Measurements from ENCODE around the gene ARHGEF1. TPM values are rescaled to one million over a fixed set of nuclear protein-coding genes. Genes with fewer than 3 reads are reported as not detected.

Gene ARHGEF1
- total RNA-seq, 1 experiment from 2014 or later, result 69.5 TPM

DNA sequence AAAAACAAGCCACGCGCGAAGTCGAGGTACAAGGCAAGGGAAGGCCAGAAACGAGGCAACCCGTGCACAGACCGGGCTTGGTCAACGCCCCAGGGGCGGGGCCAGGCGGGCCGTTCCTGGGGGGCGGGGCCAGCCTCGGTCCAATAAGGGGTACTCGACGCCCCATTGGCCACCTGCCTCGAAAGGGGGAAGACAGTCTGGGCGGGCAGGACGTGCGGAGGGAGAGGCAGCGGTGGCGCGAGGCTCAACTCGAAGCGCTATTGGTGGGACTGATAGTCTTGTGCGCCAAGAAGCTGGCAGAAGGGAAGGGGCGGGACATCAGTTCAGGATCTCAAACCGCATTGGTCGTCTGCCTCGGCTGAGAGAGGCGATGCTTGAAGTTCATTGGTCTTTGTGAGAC is 38.4 kb upstream of the ARHGEF1 start, which contains the start of gene LYPD4:
Gene LYPD4 (minus strand): TSS at position 83 of the 400 bp plus-strand sequence. CDS start 5,398 bp downstream, outside the sequence.
- CTCF ChIA-PET, result no interaction called here
- DNase-seq (ENCODE audit: low read depth, low spot score) (no peak), ATAC-seq (no peak)
- H3K27me3 ChIP-seq (ENCODE audit: control insufficient read depth, insufficient read depth, low read length), result no peaks in the 10 kb centered on the region
- POLR2A ChIA-PET, result no interaction called here
- H3K36me3 ChIP-seq (ENCODE audit: control insufficient read depth, insufficient read depth, low read length), result no peaks in the 10 kb centered on the region
- no peaks in the 10 kb centered on the region for H3K4me1 ChIP-seq (ENCODE audit: control insufficient read depth, insufficient read depth, low read length)
- H3K4me3 ChIP-seq (ENCODE audit: low read depth in 2 of 2, low read length in 2 of 2), result no peak within 1 kb of the TSS
- intact Hi-C loops (cut with micrococcal nuclease; ENCODE audit: unreplicated experiment), result no loop called here
- H3K9me3 ChIP-seq (ENCODE audit: control insufficient read depth, insufficient read depth, low read depth, low read length), result no peaks in the 10 kb centered on the region
- no TSS peak for BruUV-seq (replicated peaks)
- no peak within 1 kb of the TSS for H3K27ac ChIP-seq (ENCODE audit: low read length)
- in situ Hi-C loops (cut with HindIII; ENCODE audit: low pct_unique_long_range_greater_than_20kb, low sequenced_read_pairs), result no loop called here
- no peak for TF ChIP-seq SIN3A (IDR thresholded peaks at IDR 0.05; ENCODE audit: borderline replicate concordance, insufficient read depth, low read depth, low read length)
- TF ChIP-seq, protein P1, sequence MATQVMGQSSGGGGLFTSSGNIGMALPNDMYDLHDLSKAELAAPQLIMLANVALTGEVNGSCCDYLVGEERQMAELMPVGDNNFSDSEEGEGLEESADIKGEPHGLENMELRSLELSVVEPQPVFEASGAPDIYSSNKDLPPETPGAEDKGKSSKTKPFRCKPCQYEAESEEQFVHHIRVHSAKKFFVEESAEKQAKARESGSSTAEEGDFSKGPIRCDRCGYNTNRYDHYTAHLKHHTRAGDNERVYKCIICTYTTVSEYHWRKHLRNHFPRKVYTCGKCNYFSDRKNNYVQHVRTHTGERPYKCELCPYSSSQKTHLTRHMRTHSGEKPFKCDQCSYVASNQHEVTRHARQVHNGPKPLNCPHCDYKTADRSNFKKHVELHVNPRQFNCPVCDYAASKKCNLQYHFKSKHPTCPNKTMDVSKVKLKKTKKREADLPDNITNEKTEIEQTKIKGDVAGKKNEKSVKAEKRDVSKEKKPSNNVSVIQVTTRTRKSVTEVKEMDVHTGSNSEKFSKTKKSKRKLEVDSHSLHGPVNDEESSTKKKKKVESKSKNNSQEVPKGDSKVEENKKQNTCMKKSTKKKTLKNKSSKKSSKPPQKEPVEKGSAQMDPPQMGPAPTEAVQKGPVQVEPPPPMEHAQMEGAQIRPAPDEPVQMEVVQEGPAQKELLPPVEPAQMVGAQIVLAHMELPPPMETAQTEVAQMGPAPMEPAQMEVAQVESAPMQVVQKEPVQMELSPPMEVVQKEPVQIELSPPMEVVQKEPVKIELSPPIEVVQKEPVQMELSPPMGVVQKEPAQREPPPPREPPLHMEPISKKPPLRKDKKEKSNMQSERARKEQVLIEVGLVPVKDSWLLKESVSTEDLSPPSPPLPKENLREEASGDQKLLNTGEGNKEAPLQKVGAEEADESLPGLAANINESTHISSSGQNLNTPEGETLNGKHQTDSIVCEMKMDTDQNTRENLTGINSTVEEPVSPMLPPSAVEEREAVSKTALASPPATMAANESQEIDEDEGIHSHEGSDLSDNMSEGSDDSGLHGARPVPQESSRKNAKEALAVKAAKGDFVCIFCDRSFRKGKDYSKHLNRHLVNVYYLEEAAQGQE (IDR thresholded peaks at IDR 0.05; ENCODE audit: insufficient read depth in 1 of 2, low read depth in 2 of 2, low read length in 1 of 2), result no peak
- TF ChIP-seq POLR2AphosphoS5 (IDR thresholded peaks at IDR 0.05; ENCODE audit: low read depth, low read length), result no peak
- TF ChIP-seq CTCF (IDR thresholded peaks at IDR 0.05), result no peak
- no peak for TF ChIP-seq TCF7L2 (IDR thresholded peaks at IDR 0.05; ENCODE audit: low read depth, low read length)

DNA sequence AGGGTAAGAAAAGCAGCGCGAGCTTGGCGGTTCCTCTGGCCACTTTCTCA is 38.2 kb upstream of the ARHGEF1 start, which contains the start of gene DMRTC2:
Gene DMRTC2 (plus strand): TSS at position 42 of the 50 bp plus-strand sequence. CDS start 2,387 bp downstream, outside the sequence.
- CTCF ChIA-PET, result no interaction called here
- Histone ChIP-seq H3K27me3 (ENCODE audit: control insufficient read depth, insufficient read depth, low read length) (no peaks in the 10 kb centered on the region), H3K4me1 (ENCODE audit: control insufficient read depth, insufficient read depth, low read length) (no peaks in the 10 kb centered on the region), H3K4me3 (ENCODE audit: low read depth in 2 of 2, low read length in 2 of 2) (no peak within 1 kb of the TSS), H3K9me3 (ENCODE audit: control insufficient read depth, insufficient read depth, low read depth, low read length) (no peaks in the 10 kb centered on the region), H3K36me3 (ENCODE audit: control insufficient read depth, insufficient read depth, low read length) (no peaks in the 10 kb centered on the region), H3K27ac (ENCODE audit: low read length) (no peak within 1 kb of the TSS)
- ATAC-seq (no peak), DNase-seq (ENCODE audit: low read depth, low spot score) (no peak)
- no TSS peak for BruUV-seq (replicated peaks)
- intact Hi-C loops (cut with micrococcal nuclease; ENCODE audit: unreplicated experiment), result no loop called here
- in situ Hi-C loops (cut with HindIII; ENCODE audit: low pct_unique_long_range_greater_than_20kb, low sequenced_read_pairs), result no loop called here
- POLR2A ChIA-PET, result no interaction called here
- TF ChIP-seq TCF7L2 (IDR thresholded peaks at IDR 0.05; ENCODE audit: low read depth, low read length) (no peak), SIN3A (IDR thresholded peaks at IDR 0.05; ENCODE audit: borderline replicate concordance, insufficient read depth, low read depth, low read length) (no peak), POLR2AphosphoS5 (IDR thresholded peaks at IDR 0.05; ENCODE audit: low read depth, low read length) (no peak), CTCF (IDR thresholded peaks at IDR 0.05) (no peak)
- TF ChIP-seq, protein P1 (IDR thresholded peaks at IDR 0.05; ENCODE audit: insufficient read depth in 1 of 2, low read depth in 2 of 2, low read length in 1 of 2), result no peak

Measured in Panc1 (cell line).